Measurements from ENCODE around the gene P4HB. TPM values are rescaled to one million over a fixed set of nuclear protein-coding genes. Genes with fewer than 3 reads are reported as not detected.

The P4HB gene
- polyA plus RNA-seq, 1 of the 3 experiments (the other 2 are of a cell fraction), result 165 TPM

DNA sequence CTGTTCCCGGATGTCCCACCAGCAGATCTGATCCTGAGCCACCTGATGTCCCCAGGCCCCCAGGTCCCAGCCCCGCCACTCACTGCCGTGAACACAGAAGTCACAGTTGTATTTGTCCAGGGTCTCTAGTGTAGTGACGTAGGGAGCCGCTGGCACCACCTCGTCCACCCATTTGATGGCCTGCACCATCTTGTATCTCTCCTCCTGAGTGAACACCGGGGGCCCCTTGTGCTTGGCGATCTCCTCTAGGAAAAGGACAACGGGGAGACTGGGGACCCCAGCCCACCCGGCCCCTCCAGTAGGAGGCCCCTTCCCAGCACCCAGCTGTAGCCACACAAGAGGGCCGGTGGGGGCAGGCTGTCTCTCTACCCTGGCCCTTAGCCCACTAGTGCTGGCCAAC is 48.5 kb upstream of the P4HB start:
- Histone ChIP-seq H2AFZ (ENCODE audit: low read depth) (no peak overlapping the region), H3K27me3 (ENCODE audit: insufficient read depth) (no peaks in the 10 kb centered on the region), H3K4me1 (ENCODE audit: control insufficient read depth in 1 of 2, insufficient read depth in 2 of 2, low read depth in 1 of 2, low read length in 1 of 2) (peaks cover 8 to 14% of the 10 kb centered on the region in 2 experiments; a peak in 2 of 4 replicates), H3K9ac (no peak overlapping the region), H3K27ac (ENCODE audit: low read depth in 2 of 2, low read length in 1 of 2) (no peak overlapping the region), H3K9me3 (no peaks in the 10 kb centered on the region), H3K4me3 (ENCODE audit: low read depth in 2 of 2, low read length in 1 of 2) (no peak overlapping the region), H3K79me2 (ENCODE audit: insufficient read depth) (peaks cover 7% of the 10 kb centered on the region; the same call in 1 of the 2 replicates), H3F3A (replicated peaks; ENCODE audit: insufficient read depth) (peaks cover 18% of the 10 kb centered on the region), H3K36me3 (replicated peaks in 1 of 2; ENCODE audit: control insufficient read depth in 1 of 2, insufficient read depth in 2 of 2, low read length in 1 of 2) (peaks cover 18 to 68% of the 10 kb centered on the region in 2 experiments), H3K4me2 (no peak overlapping the region), H4K20me1 (ENCODE audit: insufficient read depth) (peaks cover 10% of the 10 kb centered on the region), H3K9me2 (no peaks in the 10 kb centered on the region)
- WGBS (ENCODE audit: low lambda C conversion rate), result 87% methylated on average over 11 of the region's 11 CpGs
- ChIA-PET POLR2A (interaction anchor here (0.6 to 0.7 kb wide), 2 partner anchors 29 to 39 kb away, joined by 3 read pairs; partner anchors contain the start of gene PYCR1), CTCF (interaction anchor here (1.1 to 2.2 kb wide), 3 partner anchors 39 to 51 kb away, joined by 3 to 7 read pairs (median 3); no protein-coding TSS in a partner anchor)
- DNase-seq, result no peak
- TF ChIP-seq NFIC (IDR thresholded peaks at IDR 0.05; ENCODE audit: borderline replicate concordance) (no peak), ELF1 (IDR thresholded peaks at IDR 0.05) (no peak), GABPA (IDR thresholded peaks at IDR 0.05; ENCODE audit: low read depth) (no peak), JUND (IDR thresholded peaks at IDR 0.05) (no peak), POLR2AphosphoS5 (IDR thresholded peaks at IDR 0.05; ENCODE audit: low read depth, low read length) (no peak), EZH2phosphoT487 (IDR thresholded peaks at IDR 0.05; ENCODE audit: borderline replicate concordance, low read depth) (no peak), TEAD4 (IDR thresholded peaks at IDR 0.05; ENCODE audit: borderline replicate concordance, insufficient read depth) (no peak), FOXM1 (IDR thresholded peaks at IDR 0.05; ENCODE audit: low read depth) (no peak), RCOR1 (IDR thresholded peaks at IDR 0.05; ENCODE audit: low read length) (no peak), EP300 (IDR thresholded peaks at IDR 0.05; ENCODE audit: borderline replicate concordance in 1 of 2, low read depth in 1 of 2, low read length in 1 of 2) (no peak), MEF2A (IDR thresholded peaks at IDR 0.05; ENCODE audit: borderline replicate concordance, low read depth) (no peak), RFX5 (IDR thresholded peaks at IDR 0.05; ENCODE audit: low read length) (no peak), TCF12 (IDR thresholded peaks at IDR 0.05) (no peak), FOXJ3 (CRISPR knock-in tag; IDR thresholded peaks at IDR 0.05) (no peak), SMC3 (IDR thresholded peaks at IDR 0.05; ENCODE audit: low read depth, low read length) (no peak)
- TF ChIP-seq, protein P1, sequence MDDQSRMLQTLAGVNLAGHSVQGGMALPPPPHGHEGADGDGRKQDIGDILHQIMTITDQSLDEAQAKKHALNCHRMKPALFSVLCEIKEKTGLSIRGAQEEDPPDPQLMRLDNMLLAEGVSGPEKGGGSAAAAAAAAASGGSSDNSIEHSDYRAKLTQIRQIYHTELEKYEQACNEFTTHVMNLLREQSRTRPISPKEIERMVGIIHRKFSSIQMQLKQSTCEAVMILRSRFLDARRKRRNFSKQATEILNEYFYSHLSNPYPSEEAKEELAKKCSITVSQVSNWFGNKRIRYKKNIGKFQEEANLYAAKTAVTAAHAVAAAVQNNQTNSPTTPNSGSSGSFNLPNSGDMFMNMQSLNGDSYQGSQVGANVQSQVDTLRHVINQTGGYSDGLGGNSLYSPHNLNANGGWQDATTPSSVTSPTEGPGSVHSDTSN (IDR thresholded peaks at IDR 0.05), result no peak
- TF ChIP-seq, protein P2, sequence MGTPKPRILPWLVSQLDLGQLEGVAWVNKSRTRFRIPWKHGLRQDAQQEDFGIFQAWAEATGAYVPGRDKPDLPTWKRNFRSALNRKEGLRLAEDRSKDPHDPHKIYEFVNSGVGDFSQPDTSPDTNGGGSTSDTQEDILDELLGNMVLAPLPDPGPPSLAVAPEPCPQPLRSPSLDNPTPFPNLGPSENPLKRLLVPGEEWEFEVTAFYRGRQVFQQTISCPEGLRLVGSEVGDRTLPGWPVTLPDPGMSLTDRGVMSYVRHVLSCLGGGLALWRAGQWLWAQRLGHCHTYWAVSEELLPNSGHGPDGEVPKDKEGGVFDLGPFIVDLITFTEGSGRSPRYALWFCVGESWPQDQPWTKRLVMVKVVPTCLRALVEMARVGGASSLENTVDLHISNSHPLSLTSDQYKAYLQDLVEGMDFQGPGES (IDR thresholded peaks at IDR 0.05; ENCODE audit: low read depth, low read length), result no peak
- TF ChIP-seq, protein P3, sequence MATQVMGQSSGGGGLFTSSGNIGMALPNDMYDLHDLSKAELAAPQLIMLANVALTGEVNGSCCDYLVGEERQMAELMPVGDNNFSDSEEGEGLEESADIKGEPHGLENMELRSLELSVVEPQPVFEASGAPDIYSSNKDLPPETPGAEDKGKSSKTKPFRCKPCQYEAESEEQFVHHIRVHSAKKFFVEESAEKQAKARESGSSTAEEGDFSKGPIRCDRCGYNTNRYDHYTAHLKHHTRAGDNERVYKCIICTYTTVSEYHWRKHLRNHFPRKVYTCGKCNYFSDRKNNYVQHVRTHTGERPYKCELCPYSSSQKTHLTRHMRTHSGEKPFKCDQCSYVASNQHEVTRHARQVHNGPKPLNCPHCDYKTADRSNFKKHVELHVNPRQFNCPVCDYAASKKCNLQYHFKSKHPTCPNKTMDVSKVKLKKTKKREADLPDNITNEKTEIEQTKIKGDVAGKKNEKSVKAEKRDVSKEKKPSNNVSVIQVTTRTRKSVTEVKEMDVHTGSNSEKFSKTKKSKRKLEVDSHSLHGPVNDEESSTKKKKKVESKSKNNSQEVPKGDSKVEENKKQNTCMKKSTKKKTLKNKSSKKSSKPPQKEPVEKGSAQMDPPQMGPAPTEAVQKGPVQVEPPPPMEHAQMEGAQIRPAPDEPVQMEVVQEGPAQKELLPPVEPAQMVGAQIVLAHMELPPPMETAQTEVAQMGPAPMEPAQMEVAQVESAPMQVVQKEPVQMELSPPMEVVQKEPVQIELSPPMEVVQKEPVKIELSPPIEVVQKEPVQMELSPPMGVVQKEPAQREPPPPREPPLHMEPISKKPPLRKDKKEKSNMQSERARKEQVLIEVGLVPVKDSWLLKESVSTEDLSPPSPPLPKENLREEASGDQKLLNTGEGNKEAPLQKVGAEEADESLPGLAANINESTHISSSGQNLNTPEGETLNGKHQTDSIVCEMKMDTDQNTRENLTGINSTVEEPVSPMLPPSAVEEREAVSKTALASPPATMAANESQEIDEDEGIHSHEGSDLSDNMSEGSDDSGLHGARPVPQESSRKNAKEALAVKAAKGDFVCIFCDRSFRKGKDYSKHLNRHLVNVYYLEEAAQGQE (IDR thresholded peaks at IDR 0.05; ENCODE audit: low read depth, low read length), result no peak

All from SK-N-SH (cell line).